HepG2 (cell line): ENCODE measurements around the gene SCYGR6. TPM values are rescaled to one million over a fixed set of nuclear protein-coding genes. Genes with fewer than 3 reads are reported as not detected.
A peak's percentile ranks its signal among the peaks of the same experiment; 100 is the strongest.

Source experiments
- ATAC-seq: fragments of 200-7000 bp; cut with Tn5 transposase; 3 replicates; pipeline ENCODE4 v1.9.1; 2020; ENCODE audit warnings: mild to moderate bottlenecking, moderate library complexity
- BruUV-seq: library from RNA; stranded (reverse); fragments of 400-500 nt; replicated peaks from 2 replicates; lab custom pipeline; 2021; lab: Mats Ljungman, UMichigan
- CTCF ChIA-PET: fragments of 300-600 bp; formaldehyde crosslinking; extraction: SDS; loops from one replicate; lab custom pipeline; 2021; ENCODE audit warnings: low total read pairs, inconsistent platforms, low intra/inter-chr PET ratio; lab: Yijun Ruan, JAX
- POLR2A ChIA-PET: fragments of 350-600 bp; sonication (Branson Sonifier 250); formaldehyde crosslinking; loops from one replicate; lab custom pipeline; 2020; ENCODE audit warnings: antibody characterized with exemption, inconsistent platforms; lab: Yijun Ruan, JAX
- DNase-seq: peaks from one replicate; pipeline ENCODE4 v3.0.0-alpha.2; 2015; ENCODE audit warnings: low spot score
- FAIRE-seq: peaks from 3 replicates; lab custom pipeline; 2011; peaks lifted over from hg19 to GRCh38; lab: Jason Lieb, UNC
- H2AFZ ChIP-seq: one replicate; pipeline ENCODE4 v1.6.1; 2011; ENCODE audit warnings: low read length, inconsistent platforms
- H3K27ac ChIP-seq: fragments of 300-600 bp; 3 replicates; pipeline ENCODE4 v1.8.0; 2011; ENCODE audit warnings: mixed run types, mild to moderate bottlenecking, mixed read lengths, low read length, inconsistent platforms; ENCODE audit not compliant: insufficient read depth; ENCODE audit errors: extremely low read length
- H3K27me3 ChIP-seq, 2 experiments: fragments of 200-600 bp in 1 of 2; 2 replicates in 1 of 2; 3 replicates in 1 of 2; pipeline versions ENCODE4 v1.6.0 to v1.8.0; 2011; ENCODE audit warnings: low read length in 2 of 2, mild to moderate bottlenecking in 2 of 2, moderate library complexity in 2 of 2, inconsistent platforms in 1 of 2; ENCODE audit not compliant: insufficient read depth in 2 of 2, control insufficient read depth in 1 of 2
- H3K36me3 ChIP-seq, 2 experiments: fragments of 200-600 bp in 1 of 2; replicated peaks in 1 of 2; 2 replicates in 1 of 2; 3 replicates in 1 of 2; pipeline versions ENCODE4 v1.5.1 to v1.8.0; 2011; ENCODE audit warnings: low read length in 2 of 2, inconsistent platforms in 1 of 2; ENCODE audit not compliant: insufficient read depth in 2 of 2, control insufficient read depth in 1 of 2
- H3K4me1 ChIP-seq: 2 replicates; pipeline ENCODE4 v1.5.1; 2012; ENCODE audit warnings: low read length, inconsistent platforms; ENCODE audit not compliant: insufficient read depth
- H3K4me2 ChIP-seq: 2 replicates; pipeline ENCODE4 v1.6.0; 2011; ENCODE audit warnings: low read depth, low read length, inconsistent platforms
- H3K4me3 ChIP-seq, 3 experiments: fragments of 200-600 bp in 1 of 3; sonication (generic), shearing (Covaris generic) in 1 of 3; replicated peaks in 1 of 3; 2 replicates each; pipeline ENCODE4 v1.5.1; 2011 to 2016; ENCODE audit warnings: low read length in 3 of 3, inconsistent platforms in 2 of 3, low read depth in 2 of 3, mild to moderate bottlenecking in 2 of 3, control low read depth in 1 of 3, mixed read lengths in 1 of 3; ENCODE audit not compliant: insufficient read depth in 1 of 3
- H3K79me2 ChIP-seq: one replicate; pipeline ENCODE4 v1.6.1; 2011; ENCODE audit warnings: low read length, inconsistent platforms; ENCODE audit not compliant: insufficient read depth
- H3K9ac ChIP-seq: 2 replicates; pipeline ENCODE4 v1.6.0; 2011; ENCODE audit warnings: mild to moderate bottlenecking, low read depth, low read length, inconsistent platforms; ENCODE audit not compliant: insufficient read depth
- H3K9me3 ChIP-seq: 2 replicates; pipeline ENCODE4 v1.5.1; 2012; ENCODE audit warnings: mild to moderate bottlenecking, low read length
- H4K20me1 ChIP-seq: 2 replicates; pipeline ENCODE4 v1.6.0; 2011; ENCODE audit warnings: inconsistent platforms, mild to moderate bottlenecking, low read length, moderate library complexity; ENCODE audit not compliant: insufficient read depth
- ASH2L ChIP-seq: fragments of 300-600, 200-600 bp; sonication (generic); IDR thresholded peaks from 2 replicates; pipeline ENCODE4 v1.7.0; 2017; ENCODE audit warnings: low read depth, mild to moderate bottlenecking, moderate library complexity, mixed read lengths, low read length; ENCODE audit not compliant: insufficient read length
- BORCS8-MEF2B ChIP-seq: sonication (generic); formaldehyde crosslinking; IDR thresholded peaks from 2 replicates; pipeline ENCODE4 v1.8.0; 2022; ENCODE audit warnings: mild to moderate bottlenecking, missing genetic modification reagents
- CSRNP1 ChIP-seq: sonication (generic); formaldehyde crosslinking; IDR thresholded peaks from 2 replicates; pipeline ENCODE4 v1.8.1; 2023; ENCODE audit warnings: mild to moderate bottlenecking, missing genetic modification reagents
- CSRNP2 ChIP-seq: sonication (generic); formaldehyde crosslinking; conservative IDR thresholded peaks from 2 replicates; pipeline ENCODE4 v1.8.0; 2022; ENCODE audit warnings: low read depth, missing genetic modification reagents
- MTA3 ChIP-seq: sonication (generic); formaldehyde crosslinking; IDR thresholded peaks from 2 replicates; pipeline ENCODE4 v1.4.0; 2020; ENCODE audit warnings: missing genetic modification reagents
- MYNN ChIP-seq: sonication (generic); formaldehyde crosslinking; IDR thresholded peaks from 2 replicates; pipeline ENCODE4 v1.4.0; 2020; ENCODE audit warnings: mild to moderate bottlenecking, low read depth, missing genetic modification reagents
- NCOA2 ChIP-seq: sonication (generic); formaldehyde crosslinking; IDR thresholded peaks from 2 replicates; pipeline ENCODE4 v1.8.0; 2022; ENCODE audit warnings: inconsistent platforms
- PHF5A ChIP-seq: IDR thresholded peaks from one replicate; pipeline ENCODE4 v1.6.1; 2018; ENCODE audit warnings: low read depth, missing genetic modification reagents; ENCODE audit not compliant: unreplicated experiment
- SETDB1 ChIP-seq: sonication (generic); formaldehyde crosslinking; IDR thresholded peaks from 2 replicates; pipeline ENCODE4 v1.5.1; 2020; ENCODE audit warnings: missing genetic modification reagents, mild to moderate bottlenecking, borderline replicate concordance
- SMC3 ChIP-seq: IDR thresholded peaks from 2 replicates; pipeline ENCODE4 v1.6.1; 2011; ENCODE audit warnings: low read length, improper control_type of control experiment
- SRSF4 ChIP-seq: fragments of 200-400 bp; formaldehyde crosslinking; IDR thresholded peaks from one replicate; pipeline ENCODE4 v1.6.1; 2018; ENCODE audit warnings: mild to moderate bottlenecking, low read depth, low read length, moderate library complexity; ENCODE audit not compliant: poor library complexity, severe bottlenecking
- STAT6 ChIP-seq: sonication (generic); formaldehyde crosslinking; IDR thresholded peaks from 2 replicates; pipeline ENCODE4 v1.4.0; 2020; ENCODE audit warnings: missing genetic modification reagents, mild to moderate bottlenecking, borderline replicate concordance
- ZBTB25 ChIP-seq: IDR thresholded peaks from 2 replicates; pipeline ENCODE4 v1.6.1; 2018; ENCODE audit warnings: missing genetic modification reagents
- ZNF337 ChIP-seq: sonication (generic); formaldehyde crosslinking; IDR thresholded peaks from 2 replicates; pipeline ENCODE4 v1.5.1; 2020; ENCODE audit warnings: missing genetic modification reagents, low read depth, mild to moderate bottlenecking, borderline replicate concordance
- WGBS: methylation state at CpG from one replicate; pipeline ENCODE4 v1.1.6; 2017; ENCODE audit warnings: low lambda C conversion rate; 5-methylcytosine and 5-hydroxymethylcytosine counted together
- in situ Hi-C: cut with HindIII; loops from 2 replicates; pipeline ENCODE4 v1.10.0; 2017; ENCODE audit warnings: low pct_unique_long_range_greater_than_20kb; ENCODE audit not compliant: extremely low pct_ligation_motif_present
- intact Hi-C: fragments of 100-400 bp; cut with micrococcal nuclease; formaldehyde crosslinking; loops from one replicate; pipeline ENCODE4 v1.10.0; 2022; ENCODE audit not compliant: unreplicated experiment
- polyA plus RNA-seq, 8 experiments: library from polyadenylated mRNA; depleted of rRNA in 3 of 8; stranded (reverse) in 7 of 8; unstranded in 1 of 8; fragments of >200 nt; fragmentation: Illumina TruSeq in 4 of 8; extraction: Trizol in 4 of 8; gene quantifications; 2 replicates each; pipeline versions ENCODE4 v1.2.1 to v1.2.3, GENCODE V29; 2011 to 2016; ENCODE audit warnings: low read depth in 4 of 8, missing spikeins in 1 of 8, mixed read lengths in 1 of 8; ENCODE audit not compliant: insufficient read depth in 1 of 8
- total RNA-seq, 5 experiments: library from RNA; depleted of rRNA; stranded (reverse); fragments of >200 nt; fragmentation: Illumina TruSeq; extraction: Trizol; gene quantifications; 2 replicates each; pipeline ENCODE4 v1.2.3, GENCODE V29; 2016; ENCODE audit warnings: low read depth in 1 of 5

The SCYGR6 gene
- total and polyA plus RNA-seq, 2 of the 13 experiments (the other 11 are each of a cell fraction or from before 2014, with no cell fraction given) = not detected

- H3K4me2 ChIP-seq = peak overlapping the region; percentile 53
- BruUV-seq = no TSS peak
- peak; percentile 39 for ATAC-seq
- TF ChIP-seq BORCS8-MEF2B (no peak), MTA3 (CRISPR knock-in tag) (no peak), MYNN (CRISPR knock-in tag) (no peak), CSRNP1 (CRISPR knock-in tag) (0 out of 2 replicates have a peak, but pooled peaks have one; percentile 7), SRSF4 (no peak), CSRNP2 (CRISPR knock-in tag) (no peak), ZNF337 (CRISPR knock-in tag) (no peak), ZBTB25 (no peak), ASH2L (peak; percentile 42), SETDB1 (CRISPR knock-in tag) (no peak), NCOA2 (CRISPR knock-in tag) (no peak), SMC3 (no peak), PHF5A (no peak), STAT6 (0 out of 2 replicates have a peak, but pooled peaks have one; percentile 64)
Observed at GRCh38 chr2:227765788-227766372, 41.3 kb upstream of the SCYGR6 start.

More at GRCh38 chr2:227765788-227766372, 41.3 kb upstream of the SCYGR6 start:
- 13% methylated on average over 4 of the region's 4 CpGs for WGBS
- in situ Hi-C loops (loop anchor here (5.0 to 10.0 kb wide), 5 partner anchors 96 to 631 kb away; partner anchors contain the start of gene AGFG1), intact Hi-C loops (loop anchor here (1.0 to 10.0 kb wide), 7 partner anchors 19 to 636 kb away; partner anchors contain the start of gene AGFG1)
- no peaks in the 10 kb centered on the region for H4K20me1 ChIP-seq
- FAIRE-seq (no peak), DNase-seq (no peak)
- ChIA-PET CTCF (interaction anchor here (0.7 to 2.1 kb wide), 8 partner anchors 18 to 636 kb away, joined by 4 to 29 read pairs (median 6); partner anchors contain the start of gene AGFG1), POLR2A (interaction anchor here (0.8 to 1.7 kb wide), 6 partner anchors 48 to 360 kb away, joined by 3 to 6 read pairs (median 4); partner anchors contain the start of gene CCL20)
- no peaks in the 10 kb centered on the region for H3K79me2 ChIP-seq
- no peaks in the 10 kb centered on the region for H3K9me3 ChIP-seq
- peak overlapping the region; percentile 64 for H2AFZ ChIP-seq
- no peaks in the 10 kb centered on the region for H3K36me3 ChIP-seq
- H3K4me3 ChIP-seq = peak overlapping the region in 1 of 3 experiments; percentile 8; a peak in 1 of 6 replicates
- H3K27ac ChIP-seq = no peak overlapping the region
- no peak overlapping the region for H3K9ac ChIP-seq
- H3K4me1 ChIP-seq = peaks cover 59% of the 10 kb centered on the region
- no peaks in the 10 kb centered on the region for H3K27me3 ChIP-seq
